Activated CD4-positive, alpha-beta T cell treated with anti-CD3 and anti-CD28 coated beads, Interleukin-2, amount 50 U/mL, for 16 hours (primary cell): ENCODE measurements around the gene TRIM66.

ENCODE experiments used
- DNase-seq: peaks from one replicate; pipeline ENCODE4 v3.0.0-alpha.2; 2020

TRIM66 gene, protein sequence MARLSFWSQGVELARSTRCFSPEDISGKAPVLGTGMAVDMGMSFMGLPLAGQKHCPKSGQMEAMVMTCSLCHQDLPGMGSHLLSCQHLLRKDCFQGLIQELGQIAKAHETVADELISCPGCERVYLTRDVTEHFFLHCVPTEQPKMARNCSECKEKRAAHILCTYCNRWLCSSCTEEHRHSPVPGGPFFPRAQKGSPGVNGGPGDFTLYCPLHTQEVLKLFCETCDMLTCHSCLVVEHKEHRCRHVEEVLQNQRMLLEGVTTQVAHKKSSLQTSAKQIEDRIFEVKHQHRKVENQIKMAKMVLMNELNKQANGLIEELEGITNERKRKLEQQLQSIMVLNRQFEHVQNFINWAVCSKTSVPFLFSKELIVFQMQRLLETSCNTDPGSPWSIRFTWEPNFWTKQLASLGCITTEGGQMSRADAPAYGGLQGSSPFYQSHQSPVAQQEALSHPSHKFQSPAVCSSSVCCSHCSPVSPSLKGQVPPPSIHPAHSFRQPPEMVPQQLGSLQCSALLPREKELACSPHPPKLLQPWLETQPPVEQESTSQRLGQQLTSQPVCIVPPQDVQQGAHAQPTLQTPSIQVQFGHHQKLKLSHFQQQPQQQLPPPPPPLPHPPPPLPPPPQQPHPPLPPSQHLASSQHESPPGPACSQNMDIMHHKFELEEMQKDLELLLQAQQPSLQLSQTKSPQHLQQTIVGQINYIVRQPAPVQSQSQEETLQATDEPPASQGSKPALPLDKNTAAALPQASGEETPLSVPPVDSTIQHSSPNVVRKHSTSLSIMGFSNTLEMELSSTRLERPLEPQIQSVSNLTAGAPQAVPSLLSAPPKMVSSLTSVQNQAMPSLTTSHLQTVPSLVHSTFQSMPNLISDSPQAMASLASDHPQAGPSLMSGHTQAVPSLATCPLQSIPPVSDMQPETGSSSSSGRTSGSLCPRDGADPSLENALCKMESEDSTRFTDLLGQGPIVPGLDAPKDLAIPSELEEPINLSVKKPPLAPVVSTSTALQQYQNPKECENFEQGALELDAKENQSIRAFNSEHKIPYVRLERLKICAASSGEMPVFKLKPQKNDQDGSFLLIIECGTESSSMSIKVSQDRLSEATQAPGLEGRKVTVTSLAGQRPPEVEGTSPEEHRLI (N-terminal part only)

DNA sequence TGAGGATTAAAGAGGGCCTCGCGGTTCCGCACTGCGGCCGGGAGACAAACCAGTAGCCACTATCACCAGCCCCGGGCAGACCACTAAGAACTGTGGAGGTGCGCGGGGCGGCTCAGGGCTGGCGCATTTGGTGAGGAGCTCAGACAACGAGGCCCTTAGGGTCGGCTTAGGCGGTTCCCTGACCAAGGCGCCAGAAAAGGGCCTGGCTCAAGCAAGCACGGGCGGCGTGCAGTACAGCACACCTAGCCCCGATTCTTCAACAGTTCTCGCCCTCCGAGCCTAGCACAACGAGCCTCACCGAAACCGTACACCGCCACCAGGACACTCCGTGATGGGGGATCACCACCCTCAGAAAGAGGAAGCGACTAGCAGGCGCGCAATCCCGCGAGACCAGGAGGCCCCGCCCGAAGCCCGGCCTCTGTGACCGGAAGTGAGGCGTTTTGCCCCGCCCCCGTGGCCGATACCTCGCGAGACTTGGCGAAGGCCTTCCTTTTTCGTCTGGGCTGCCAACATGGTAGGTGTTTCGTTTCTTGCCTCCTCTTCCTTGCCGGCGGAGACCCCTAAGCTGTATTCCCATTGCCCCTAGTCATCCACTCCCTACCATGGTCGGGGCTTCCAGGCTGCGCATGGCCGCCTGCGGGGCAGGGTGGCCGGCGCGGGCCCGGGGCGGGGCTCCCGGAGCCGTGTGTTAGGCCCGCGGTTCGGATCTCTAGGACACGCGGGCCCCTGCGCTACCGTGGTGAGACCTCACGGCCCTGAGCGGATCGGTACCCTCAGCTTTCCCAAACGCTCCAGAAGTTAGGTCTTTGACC is at the start of gene TRIM66, which contains the start of gene RPL27A:
Gene TRIM66 (minus strand): TSS at position 363 of the 812 bp plus-strand sequence. CDS start 10,391 bp downstream, outside the sequence.
Gene RPL27A (plus strand): TSS at position 490 of the 812 bp plus-strand sequence. CDS start 22 bp downstream, at position 512.
- DNase-seq = peak; percentile 99

DNA sequence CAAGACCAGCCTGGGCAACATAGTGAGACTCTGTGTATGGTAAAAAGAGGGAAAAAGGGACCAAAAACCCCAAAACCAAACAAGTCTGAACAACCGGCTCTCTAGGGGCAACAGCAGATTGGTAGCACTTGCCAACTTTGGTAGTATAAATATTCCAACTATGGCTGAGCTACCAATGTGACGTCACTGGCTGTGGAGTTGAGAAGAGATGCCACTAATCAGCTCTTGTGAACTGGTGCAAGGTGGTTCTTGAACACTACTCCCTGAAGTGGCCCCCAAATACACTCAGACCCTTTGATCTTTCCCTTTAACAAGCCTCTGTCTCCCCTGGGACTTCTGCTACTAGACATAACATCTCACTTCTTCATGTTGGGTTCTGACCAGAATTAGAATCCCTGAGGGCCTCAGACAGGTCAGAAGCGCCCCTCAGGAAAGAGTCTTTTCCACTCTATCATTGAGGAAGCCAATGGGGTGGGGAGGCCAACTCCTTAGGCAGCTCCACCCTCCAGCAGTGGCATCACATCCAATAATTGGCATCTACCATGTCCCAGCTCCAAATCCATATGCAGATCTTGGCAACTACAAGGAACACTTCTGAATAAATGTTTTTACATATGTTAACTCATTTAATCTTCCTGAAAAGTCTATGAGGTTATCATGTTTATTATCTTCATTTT is 49.3 kb upstream of the TRIM66 start:
- DNase-seq = no peak

DNA sequence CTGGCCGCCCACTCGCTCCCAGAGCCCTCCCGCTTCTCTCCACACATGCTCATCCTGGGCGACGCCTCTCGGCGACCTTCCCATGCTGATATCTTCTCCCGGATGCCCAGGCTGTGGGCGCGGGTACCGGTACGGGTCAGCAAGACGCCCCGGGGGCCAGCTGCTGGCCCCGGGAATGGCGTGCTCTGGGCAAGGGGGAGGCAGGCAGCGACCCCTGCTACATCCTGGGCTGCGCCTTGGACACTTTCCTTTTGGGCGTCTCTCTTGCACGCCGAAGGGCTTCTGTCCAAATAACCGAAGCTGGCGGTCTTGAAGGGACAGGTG is 48.2 kb upstream of the TRIM66 start:
- DNase-seq = no peak

DNA sequence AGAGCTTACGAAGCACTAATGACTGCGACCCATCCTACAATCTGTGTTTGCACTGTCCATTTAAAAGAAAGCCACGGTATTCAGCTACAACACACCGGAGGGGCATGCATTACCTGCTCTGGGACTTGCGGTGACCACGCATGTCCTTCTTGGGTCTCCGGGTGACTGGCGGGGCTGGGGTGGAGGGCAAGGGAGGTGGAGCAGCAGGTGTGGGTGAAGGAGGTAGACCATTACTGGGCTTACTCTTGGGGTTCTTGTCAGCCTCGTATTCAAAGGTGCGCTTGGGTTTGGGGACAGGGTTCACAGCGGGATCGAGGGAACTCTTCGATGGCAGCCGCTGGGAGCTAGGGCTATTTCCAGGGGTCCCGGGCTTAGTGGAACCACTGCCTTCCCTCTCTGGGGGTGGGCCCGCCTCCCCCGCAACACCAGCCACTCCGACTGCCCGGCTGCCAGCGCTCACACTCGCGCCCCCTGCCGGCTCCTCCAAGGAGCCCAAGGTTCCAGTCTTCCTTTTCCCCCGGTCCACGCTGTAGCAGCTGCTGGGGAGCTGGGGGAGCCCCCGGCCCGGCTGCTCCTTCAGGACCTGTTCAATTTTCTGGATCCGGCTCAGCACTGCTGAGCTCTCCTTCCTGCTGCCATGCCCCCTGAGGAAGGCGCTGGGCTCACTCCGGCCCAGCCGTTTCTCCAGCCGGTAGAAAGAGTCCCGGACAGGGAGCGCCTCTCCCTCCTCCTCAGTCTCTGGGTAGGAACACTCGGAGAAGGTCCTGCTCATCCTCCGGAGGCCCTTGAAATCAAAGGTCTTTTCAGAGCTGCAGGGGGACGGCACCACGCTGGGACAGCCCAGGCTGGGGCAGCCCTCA is 47.6 kb upstream of the TRIM66 start:
- DNase-seq = no peak

DNA sequence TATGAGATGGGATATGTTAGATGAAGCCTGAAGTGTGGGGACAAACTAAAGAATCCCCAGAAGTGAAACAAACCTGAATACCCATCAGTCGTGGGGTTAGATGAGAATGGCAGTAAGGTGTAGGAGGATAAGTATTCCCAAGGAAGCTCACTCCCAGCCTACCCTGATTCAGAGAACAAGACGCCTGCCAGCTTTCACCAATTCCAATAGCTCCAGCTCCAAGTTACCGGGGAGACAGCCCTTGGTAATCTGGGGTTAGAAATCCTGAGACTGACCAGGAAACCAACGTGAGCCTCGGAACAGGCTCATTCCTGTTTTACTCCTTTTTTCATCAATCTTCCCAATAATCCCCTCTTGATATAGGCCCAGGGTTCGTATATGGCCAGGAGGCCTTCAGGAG is 46.6 kb upstream of the TRIM66 start:
- DNase-seq = no peak

DNA sequence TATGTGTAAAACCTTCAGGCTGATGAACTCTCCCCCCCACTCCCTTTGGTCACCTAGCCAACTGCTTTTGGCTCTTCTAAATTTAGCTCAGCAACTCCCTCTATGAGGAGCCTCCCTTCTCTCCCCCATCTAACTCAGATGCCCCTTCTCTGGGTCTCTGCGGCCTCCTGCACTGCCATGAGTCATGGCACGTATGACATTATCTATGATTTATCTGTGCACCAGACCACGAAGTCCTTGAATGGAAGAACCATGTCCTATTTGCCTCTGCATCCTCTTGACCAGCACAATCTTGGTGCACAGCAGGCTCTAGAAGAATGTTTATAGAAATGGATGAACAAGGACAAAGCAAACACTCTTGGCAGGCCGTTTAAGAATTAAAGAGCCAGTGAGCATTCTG is 46.1 kb upstream of the TRIM66 start:
- DNase-seq = no peak

DNA sequence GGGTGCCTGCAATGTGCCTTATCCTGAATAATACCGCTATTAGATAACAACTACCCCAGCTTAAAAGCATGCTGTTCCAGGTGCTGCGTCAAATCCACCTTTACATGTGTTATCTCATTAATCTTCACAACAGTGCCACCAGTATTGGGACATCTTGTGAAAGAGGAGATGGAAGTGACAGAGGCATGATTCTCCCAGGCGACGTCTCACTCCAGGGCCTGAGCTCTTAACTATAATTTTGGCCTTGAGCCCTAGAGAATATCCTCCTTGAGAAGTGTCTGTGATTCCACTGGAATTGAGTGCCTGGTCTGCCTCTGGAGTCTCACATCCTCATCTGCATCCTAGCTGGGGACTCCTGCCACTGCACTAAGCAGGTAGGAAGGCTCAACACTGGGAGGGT is 43.9 kb upstream of the TRIM66 start:
- DNase-seq = no peak

DNA sequence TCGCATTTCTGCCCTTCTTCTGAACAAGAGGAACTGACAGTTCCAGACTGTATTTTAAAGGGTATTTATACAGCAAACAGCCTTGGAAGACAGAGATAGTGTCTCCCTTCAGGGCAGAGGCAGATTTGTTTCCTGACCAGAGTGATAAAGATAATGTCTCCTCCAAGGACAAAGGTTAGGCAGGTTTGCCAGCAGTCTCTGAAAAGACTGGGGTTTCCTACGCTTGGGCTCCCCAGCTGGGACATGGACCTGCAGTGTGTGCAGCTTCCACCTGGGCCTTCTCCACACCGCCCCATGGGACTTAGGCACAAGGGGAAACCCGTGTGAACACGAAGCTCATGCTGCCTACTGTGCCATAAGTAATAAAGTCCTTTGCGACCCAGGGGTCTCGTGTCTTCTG is 42.2 kb upstream of the TRIM66 start:
- DNase-seq = no peak

DNA sequence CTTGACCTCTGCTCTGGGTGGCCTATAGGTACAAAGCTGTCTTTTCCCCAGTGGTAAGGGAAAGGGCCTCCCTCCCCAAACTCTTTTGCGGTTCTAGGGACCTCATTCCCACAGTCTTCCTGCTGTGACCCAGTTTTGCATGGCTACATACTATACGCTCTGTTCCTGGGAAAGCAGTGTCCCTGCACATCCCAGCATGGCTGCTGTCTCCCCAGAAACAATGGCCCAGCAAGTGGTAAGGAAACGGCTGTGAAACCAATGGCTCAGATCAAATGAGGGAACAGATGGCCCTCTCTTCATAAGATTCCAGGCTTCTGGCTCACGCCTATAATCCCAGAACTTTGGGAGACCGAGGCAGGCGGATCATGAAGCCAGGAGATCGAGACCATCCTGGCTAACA is 41.2 kb upstream of the TRIM66 start:
- DNase-seq = no peak

DNA sequence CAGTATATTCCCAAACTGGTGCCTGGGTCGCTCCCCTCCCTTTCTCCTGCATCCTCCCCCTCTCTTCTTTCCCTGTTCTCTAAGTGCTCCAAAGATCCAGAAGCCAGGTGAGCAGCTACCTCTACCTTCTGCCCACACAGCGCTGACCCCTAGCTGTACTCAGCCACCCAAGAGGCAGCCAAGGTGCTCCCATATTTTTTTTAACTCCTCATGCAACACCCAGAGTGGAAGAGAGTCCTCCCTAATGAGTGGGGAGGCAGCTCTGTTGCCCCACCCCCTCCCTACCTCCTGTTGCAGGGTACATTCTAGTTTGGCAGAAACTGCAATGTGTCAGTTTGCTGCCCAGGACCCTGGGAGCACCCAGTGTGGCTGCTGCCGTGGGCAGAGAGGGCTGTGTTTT is 40.3 kb upstream of the TRIM66 start:
- no peak for DNase-seq

DNA sequence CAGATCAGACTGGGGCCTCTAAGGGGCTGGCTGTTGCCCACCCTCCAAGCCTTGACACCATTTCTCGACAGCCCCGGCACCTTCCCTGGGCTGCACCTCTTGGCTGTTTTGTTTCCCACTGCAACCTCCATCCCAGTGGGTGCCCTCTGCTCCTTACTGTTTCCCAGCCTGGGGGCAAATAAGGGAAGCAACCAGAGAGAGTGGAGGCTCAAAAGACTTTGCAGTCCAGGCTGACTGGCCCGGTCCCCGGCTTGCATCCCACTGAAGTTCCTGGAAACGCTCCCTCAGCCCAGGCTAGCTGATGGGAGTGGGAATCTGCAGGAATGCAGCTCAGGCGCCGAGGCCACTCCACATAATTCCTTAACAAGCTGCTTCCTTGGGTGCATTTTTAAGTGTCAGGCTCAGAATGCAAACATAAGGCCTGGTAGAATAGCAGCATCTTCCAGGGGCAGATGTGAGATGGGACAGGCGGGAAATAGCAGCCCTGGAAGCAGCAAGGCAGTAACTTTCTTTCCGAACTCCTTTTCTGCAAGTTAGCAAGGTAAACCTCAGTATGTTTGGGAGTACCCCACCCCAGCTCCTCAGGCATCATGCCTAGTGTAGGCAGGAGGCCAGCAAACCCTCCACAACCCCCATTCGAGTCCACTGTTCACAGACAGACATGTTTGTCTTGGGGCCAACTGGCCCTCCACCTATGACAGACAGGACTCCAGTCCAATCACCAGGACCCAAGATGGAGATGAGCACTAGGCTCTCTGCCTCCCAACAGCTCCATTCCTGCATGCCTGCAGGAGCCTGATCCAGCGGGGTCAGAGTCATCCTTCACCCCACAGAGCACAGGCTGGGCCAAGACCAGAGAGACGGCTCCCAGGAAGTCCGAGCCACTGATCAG is 39.4 kb upstream of the TRIM66 start:
- no peak for DNase-seq

DNA sequence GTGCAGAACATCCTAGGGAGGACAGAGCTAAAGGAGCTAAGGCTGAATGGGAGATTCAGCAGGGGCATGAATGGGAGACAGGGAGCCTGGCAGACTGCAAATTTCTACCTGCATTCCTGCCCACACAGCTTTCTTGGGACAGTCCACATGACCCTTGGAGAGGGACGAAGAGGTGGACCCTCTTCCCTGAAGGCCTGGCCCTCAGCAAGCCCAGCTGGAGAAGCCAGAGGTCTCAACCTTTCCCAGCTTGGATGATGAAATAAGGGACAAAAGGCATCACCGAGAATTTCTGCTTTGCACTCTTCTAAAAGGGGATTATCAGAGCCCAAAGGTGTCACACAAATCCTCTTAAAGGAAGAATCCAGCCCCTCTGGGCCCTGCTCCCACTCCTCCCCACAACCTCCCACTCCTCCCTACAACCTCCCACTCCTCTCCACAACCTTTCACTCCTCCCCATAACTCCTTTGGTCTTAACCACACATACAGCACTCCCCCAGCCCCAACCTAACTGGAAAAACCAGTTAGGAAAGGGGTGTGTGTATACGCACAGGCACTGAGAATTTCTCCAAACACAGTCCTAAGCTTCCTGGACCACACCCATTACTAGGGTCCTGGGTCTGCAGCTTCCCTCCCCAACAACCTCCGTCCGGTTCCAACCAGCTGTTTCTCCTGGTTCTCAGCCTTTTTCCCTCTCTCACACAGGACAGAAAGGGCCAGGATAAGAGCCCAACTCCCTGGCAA is 38.6 kb upstream of the TRIM66 start:
- DNase-seq = no peak

DNA sequence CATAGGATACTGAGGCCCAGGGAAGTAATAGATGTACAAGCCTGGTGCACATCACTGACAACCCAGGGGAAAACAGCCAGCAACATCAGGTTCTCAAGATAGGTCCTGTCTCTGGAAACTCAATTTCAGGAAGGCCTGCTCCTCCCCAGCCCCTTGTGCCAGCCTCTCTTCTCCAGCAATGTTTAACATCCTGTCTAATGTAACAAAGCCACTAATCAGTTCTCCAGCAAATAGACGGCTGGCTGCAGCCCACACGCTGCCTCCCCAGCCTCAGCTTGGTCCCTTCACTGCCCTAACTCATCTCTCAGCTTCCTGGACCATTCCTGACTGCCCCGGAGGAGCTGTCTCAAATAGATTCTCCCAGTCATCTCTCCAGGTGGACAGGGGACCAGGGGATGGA is 37.9 kb upstream of the TRIM66 start:
- DNase-seq = no peak

DNA sequence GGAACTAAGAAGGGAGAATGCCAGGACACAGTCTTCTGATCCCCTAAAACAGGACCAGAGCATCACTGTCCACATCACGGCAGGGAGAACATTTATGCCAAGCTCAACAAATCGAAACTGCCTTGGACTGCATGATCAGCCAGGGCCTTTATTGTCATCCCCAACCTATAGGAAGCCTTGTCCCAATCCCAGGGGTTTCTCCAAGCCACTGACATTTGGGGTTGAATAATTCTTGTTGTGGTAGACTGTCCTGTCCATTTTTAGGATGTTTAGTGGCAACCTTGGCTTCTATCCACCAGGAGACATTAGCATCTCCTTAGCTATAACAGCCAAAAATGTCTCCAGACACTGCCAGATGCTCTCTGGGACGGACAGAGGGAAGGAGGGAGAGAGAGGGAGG is 37.3 kb upstream of the TRIM66 start:
- DNase-seq = no peak

DNA sequence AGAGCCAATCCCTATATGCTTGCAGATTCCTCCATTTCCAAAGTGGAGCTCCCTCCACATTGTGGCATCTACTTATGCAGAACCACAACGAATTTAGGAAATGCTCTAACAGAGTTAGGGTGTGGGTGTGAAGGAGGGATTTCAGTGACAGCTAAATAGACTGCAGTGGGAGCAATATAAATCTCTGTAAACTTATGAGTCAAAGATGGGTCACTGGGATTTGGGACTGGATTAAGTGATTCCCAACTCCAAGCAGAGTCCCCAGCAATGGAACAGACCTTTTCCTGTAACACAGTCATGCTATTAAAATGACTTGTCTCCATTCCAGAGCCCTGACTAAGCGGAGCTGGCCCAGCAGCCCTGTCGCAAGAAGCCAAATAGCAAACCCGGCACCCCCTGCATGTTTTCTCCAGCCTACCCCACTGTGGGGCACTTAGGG is 36.8 kb upstream of the TRIM66 start:
- DNase-seq = no peak

DNA sequence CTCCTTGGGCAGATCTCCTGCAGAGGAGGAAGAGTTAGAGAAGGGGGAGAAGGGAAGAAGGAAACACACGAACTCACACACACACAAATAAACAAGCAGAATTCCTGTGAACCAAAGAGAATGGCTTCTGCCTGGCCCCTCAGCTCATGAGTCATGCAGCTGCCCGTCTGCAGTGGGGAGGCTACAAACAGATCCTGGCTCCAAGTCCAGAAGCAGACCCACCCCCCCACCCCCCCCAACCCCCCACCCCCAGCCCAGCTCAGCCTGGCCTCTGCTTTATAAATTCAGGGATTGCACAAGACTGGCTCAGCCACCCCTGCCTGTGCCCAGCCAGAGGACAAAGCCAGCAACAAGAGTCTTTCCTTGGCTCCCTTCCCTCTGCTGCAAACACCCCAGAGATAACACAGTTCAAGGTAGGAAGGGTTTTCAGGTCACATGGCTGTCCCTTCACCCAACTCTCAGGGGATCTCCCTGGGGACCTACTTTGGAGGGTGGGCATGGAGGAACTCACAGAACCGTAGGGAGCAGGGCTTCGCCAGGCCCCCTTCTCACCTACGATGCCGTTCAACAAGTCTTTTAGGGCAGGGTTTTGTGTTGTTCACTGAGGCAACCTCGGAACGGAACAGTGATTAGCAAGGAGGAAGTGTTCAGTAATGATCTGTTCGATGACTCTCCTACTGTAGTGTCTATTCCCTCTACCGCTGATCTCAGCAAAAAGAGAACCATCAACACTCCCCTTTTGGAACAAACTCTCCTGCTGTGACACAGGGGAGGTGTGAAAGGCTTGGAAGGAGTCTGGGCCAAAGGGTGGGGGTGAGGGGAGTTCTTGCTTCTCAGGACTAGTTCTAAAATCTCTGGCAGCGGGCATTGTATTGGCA is 35.6 kb upstream of the TRIM66 start:
- DNase-seq = no peak

DNA sequence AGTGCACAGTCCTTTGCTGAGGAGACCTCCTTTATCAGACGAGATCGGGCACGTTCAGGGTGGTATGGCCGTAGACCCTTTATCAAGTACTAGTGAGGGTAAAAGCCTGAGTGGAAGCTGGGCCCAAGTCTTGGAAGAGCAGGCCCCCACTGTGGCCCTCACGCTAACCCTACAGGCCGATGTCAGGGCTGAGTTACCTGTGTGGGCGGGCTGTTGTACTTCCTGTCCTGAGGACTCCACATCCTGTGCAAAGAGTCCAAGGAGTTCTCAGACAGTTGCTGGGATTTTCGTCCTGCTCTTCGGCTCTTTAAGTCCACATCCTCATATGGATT is 35.0 kb upstream of the TRIM66 start:
- DNase-seq = no peak

DNA sequence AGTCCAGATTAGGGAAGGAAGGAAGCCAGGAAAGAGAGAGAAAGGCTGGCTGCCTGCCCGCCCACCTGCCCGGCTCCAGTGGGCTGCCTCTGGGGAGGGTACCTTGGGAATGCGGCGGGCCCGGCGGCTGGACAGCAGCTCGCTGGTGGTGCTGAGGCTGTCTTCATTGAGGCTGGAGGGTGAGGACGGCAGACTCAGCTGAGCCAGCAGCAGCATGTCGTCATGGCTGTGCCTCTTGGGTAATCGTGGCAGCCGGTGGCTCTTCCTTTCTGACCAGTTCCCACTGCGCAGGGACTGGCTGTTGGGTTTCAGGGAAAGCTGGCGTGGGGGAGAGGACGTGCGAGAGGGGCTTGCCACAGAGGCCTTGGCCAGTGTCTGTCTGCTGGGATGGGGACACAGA is 33.0 kb upstream of the TRIM66 start:
- DNase-seq = no peak
